IPS-15b (cell line): Measurements from ENCODE around the gene ZIC4.
A peak's percentile ranks its signal among the peaks of the same experiment; 100 is the strongest.

ENCODE experiments used
- H3K27me3 ChIP-seq: one replicate; pipeline ENCODE4 v1.6.1; 2013; ENCODE audit warnings: low read length; ENCODE audit not compliant: control insufficient read depth, insufficient read depth
- H3K36me3 ChIP-seq: one replicate; pipeline ENCODE4 v1.6.1; 2013; ENCODE audit warnings: low read length; ENCODE audit not compliant: control insufficient read depth, insufficient read depth
- H3K4me1 ChIP-seq: one replicate; pipeline ENCODE4 v1.6.1; 2013; ENCODE audit warnings: mild to moderate bottlenecking, low read length; ENCODE audit not compliant: control insufficient read depth, insufficient read depth
- H3K4me3 ChIP-seq: one replicate; pipeline ENCODE4 v1.5.1; 2013; ENCODE audit warnings: low read depth, low read length
- H3K9ac ChIP-seq: one replicate; pipeline ENCODE4 v1.6.1; 2013; ENCODE audit warnings: low read depth, mild to moderate bottlenecking, low read length
- H3K9me3 ChIP-seq: one replicate; pipeline ENCODE4 v1.6.1; 2013; ENCODE audit warnings: mild to moderate bottlenecking, low read length; ENCODE audit not compliant: control insufficient read depth, insufficient read depth

Gene ZIC4

DNA sequence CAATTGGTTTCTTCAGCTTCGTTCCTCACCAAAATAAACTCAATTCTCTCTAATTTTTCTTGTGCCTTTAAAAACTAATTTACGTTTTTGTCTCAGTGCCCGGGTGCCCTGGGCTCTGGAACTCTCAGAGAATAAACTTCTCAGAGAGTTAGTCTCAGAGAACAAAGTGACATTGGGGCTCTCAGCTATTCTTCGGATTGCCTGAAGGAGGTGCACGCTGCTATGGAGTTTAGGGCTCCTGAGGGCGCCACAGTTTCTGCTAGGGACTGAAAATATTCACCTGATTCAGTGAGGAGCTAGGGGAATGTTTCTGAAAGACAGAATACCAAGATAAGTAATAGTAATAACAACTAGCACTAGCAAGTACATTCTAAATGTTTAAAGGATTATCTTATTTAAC is 22.7 kb downstream of the ZIC4 start:
- no peak overlapping the region for H3K4me3 ChIP-seq
- no peaks in the 10 kb centered on the region for H3K9me3 ChIP-seq
- H3K36me3 ChIP-seq: no peaks in the 10 kb centered on the region
- H3K4me1 ChIP-seq: peaks cover 32% of the 10 kb centered on the region
- H3K9ac ChIP-seq: no peak overlapping the region
- H3K27me3 ChIP-seq: peaks cover 97% of the 10 kb centered on the region

DNA sequence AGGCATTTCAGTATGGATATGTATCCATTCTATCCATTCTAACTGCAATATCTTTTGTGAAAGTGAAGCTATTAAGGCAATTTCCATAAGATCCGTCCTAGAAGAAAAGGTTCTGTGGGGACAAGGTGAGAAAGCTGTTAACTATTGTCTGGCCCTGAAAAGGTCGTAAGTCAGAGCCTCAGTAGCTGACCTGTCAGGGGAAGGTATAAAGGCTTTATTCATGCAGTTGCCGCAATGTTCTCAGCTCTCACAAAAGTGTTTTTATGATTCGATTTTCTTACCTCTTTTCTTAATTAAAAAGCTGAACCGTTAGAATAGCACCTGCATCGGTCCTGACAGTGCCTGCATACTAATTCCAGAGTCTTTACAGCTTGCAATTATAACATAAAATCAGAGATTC is 24.7 kb downstream of the ZIC4 start:
- Histone ChIP-seq H3K36me3 (no peaks in the 10 kb centered on the region), H3K27me3 (peaks cover 92% of the 10 kb centered on the region), H3K4me3 (no peak overlapping the region), H3K9ac (no peak overlapping the region), H3K9me3 (no peaks in the 10 kb centered on the region), H3K4me1 (peaks cover 34% of the 10 kb centered on the region)

DNA sequence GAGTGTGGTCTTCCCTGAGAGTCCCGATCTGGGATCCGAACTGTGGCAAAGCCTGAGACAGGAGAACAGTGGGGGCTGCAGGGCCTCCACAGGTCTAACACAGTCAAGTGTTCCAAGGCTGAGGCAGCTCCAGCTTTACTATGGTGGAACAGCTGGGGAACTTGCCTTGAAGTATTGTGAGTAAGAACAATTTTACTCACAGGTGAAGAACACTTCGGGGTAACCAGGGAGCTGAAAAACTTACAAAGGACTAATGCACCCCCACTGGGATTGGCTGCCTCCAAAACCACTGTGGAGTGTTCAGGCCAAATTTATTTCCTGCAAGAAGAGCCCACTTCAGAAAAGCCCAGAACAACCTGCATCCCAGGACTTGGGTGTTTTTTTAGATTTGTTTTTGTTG is 25.4 kb downstream of the ZIC4 start:
- Histone ChIP-seq H3K27me3 (peaks cover 92% of the 10 kb centered on the region), H3K4me1 (peaks cover 34% of the 10 kb centered on the region), H3K9ac (no peak overlapping the region), H3K4me3 (no peak overlapping the region), H3K36me3 (no peaks in the 10 kb centered on the region), H3K9me3 (no peaks in the 10 kb centered on the region)

DNA sequence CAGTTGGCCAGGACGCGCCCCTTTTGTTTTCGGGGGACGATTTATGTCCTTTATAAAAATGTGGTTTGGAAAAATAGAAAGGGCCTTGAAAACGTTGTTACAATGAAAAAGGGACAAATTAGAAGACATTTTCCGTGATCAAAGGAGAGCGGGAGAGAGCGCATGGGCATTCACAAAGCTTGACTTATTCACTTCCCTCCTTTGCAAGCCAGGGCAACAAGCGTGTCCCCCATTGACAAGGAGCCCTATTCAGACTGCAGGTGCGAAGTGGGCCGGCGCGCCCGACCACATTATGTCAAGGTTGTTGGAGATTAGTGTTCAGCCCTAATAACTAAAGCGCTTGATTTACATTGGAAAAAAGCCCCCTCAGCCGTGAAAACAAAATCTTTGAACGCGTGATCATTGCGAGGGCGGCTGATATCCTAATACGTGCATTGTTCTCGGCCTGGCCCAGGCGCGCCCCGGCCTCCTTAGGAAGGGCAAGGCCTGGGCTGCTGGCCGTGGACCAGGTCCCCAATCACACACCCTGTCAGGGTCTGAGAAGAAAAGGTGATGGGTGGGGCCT is 25.9 kb downstream of the ZIC4 start:
- Histone ChIP-seq H3K4me3 (peak overlapping the region; percentile 14), H3K27me3 (peaks cover 92% of the 10 kb centered on the region)

DNA sequence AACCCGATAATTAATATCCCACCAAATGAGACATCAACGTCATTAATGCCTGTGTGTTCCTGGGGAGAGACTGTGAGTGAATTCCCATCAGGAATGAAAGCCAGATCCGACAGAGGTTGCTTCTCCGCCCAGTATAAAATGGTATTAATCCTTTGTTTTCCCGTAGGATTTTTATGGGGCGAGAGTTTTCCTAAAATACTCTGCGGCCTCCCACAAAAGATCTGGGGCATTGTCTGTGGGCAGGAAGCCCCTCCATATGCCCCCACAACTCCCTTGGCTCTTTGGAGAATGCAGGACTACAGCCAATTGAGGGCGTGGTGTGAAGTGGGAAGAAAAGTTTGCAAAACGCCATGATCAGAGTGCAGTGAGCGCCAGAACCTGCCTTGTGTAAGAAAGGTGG is 26.7 kb downstream of the ZIC4 start:
- H3K9ac ChIP-seq: no peak overlapping the region
- H3K36me3 ChIP-seq: no peaks in the 10 kb centered on the region
- H3K4me1 ChIP-seq: peaks cover 34% of the 10 kb centered on the region
- H3K4me3 ChIP-seq: peak overlapping the region; percentile 2
- H3K9me3 ChIP-seq: no peaks in the 10 kb centered on the region
- peaks cover 92% of the 10 kb centered on the region for H3K27me3 ChIP-seq

More for the DNA sequence above, 25.9 kb downstream of the ZIC4 start:
- Histone ChIP-seq H3K9ac (no peak overlapping the region), H3K9me3 (no peaks in the 10 kb centered on the region), H3K4me1 (peaks cover 34% of the 10 kb centered on the region), H3K36me3 (no peaks in the 10 kb centered on the region)

DNA sequence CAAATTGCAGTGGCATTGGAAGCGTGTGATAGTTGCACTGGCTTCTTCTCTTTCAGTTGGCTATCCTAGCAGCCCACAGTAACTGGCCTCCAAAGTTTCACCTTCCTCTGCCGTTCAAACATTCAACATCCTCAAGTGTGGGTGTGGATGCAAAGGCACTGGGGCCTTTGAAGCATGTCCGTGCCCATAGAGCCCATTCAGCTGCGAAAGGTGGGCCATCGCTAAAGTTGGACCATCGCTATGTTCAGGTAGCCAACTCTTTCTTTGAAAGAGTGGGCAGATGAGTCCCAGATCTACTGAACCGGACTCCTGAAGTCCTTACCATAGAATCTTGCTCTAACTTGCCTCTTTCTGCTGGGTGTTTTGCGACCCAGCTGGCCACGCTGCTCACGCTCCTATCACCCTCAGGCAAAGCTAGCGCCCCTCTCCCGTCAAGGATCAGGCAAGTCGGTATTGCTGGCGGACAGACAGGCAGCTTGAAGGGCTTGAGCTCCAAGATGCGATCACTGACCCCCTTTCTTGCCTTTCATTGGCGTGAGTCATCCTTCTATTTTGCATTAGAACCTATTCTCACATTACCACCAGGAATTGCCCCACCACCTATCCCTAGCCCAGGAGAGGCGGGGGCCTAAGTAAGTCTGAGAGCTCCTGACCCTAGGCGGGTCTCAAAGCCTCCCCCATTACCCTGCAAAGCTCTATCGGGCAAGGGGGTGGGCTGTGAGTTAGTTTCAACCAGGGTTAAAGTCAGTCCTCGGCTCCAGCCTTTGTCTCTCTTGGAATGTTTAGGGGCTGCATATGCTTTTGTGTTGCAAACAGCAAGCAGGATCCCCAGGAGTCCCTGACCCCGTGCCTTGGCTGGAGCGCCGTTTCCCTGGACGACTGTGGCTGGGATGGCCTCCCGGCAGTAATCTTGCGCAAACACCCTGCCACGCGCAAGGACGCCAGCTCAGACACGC is 28.7 kb downstream of the ZIC4 start:
- Histone ChIP-seq H3K4me1 (peaks cover 26% of the 10 kb centered on the region), H3K9me3 (no peaks in the 10 kb centered on the region), H3K36me3 (no peaks in the 10 kb centered on the region), H3K27me3 (peaks cover 92% of the 10 kb centered on the region), H3K9ac (no peak overlapping the region), H3K4me3 (peak overlapping the region; percentile 27)

DNA sequence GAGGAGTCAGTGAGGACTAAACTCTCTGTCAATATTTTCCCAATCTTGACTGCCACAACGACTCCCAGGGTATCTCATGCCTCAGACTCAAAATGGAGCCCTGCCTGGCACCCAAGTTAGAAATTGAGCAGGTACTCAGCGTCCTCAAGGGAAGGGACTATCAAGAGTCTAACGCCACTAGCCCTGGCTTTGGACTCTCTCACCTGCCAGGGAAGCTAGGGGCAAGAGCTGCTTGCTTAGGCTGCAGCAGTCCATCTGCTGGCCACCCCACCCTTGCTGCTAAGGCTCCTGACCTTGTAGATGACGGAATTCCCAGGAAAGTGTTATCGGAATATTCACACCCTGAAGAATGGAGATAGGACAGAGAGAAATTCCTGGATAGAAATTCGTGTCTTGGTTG is 33.0 kb downstream of the ZIC4 start:
- peaks cover 94% of the 10 kb centered on the region for H3K27me3 ChIP-seq
- H3K9ac ChIP-seq: no peak overlapping the region

DNA sequence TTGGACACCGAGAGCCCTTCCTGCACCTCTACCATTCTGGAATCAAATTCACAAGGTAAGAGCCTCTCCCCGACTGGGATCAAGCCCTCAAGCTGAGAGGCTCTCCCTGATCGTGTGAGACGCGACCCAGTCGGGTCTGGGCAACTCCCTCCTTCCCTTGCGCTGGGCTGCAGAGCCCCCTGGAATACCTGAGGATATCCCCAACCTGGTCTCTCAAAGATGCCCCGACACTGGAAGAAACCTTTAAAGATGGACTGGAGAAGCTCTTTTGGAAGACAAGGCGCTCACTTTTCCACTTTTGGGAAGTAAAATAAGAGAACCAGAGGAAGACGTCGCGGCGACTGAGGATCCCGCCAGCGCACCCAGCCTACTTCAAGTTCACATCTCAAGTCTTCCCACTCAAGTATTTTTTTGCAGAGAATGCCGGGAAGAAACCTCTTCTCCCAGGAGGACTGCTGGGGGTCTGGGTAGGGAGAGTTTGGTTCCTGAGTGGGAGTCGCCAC is 33.8 kb downstream of the ZIC4 start:
- H3K9ac ChIP-seq: no peak overlapping the region
- peaks cover 99% of the 10 kb centered on the region for H3K27me3 ChIP-seq
- no peaks in the 10 kb centered on the region for H3K36me3 ChIP-seq
- H3K4me3 ChIP-seq: peak overlapping the region; percentile 27
- no peaks in the 10 kb centered on the region for H3K9me3 ChIP-seq
- H3K4me1 ChIP-seq: peaks cover 26% of the 10 kb centered on the region

More for the DNA sequence above, 33.0 kb downstream of the ZIC4 start:
- H3K9me3 ChIP-seq: no peaks in the 10 kb centered on the region
- H3K36me3 ChIP-seq: no peaks in the 10 kb centered on the region
- H3K4me3 ChIP-seq: no peak overlapping the region
- H3K4me1 ChIP-seq: peaks cover 27% of the 10 kb centered on the region

DNA sequence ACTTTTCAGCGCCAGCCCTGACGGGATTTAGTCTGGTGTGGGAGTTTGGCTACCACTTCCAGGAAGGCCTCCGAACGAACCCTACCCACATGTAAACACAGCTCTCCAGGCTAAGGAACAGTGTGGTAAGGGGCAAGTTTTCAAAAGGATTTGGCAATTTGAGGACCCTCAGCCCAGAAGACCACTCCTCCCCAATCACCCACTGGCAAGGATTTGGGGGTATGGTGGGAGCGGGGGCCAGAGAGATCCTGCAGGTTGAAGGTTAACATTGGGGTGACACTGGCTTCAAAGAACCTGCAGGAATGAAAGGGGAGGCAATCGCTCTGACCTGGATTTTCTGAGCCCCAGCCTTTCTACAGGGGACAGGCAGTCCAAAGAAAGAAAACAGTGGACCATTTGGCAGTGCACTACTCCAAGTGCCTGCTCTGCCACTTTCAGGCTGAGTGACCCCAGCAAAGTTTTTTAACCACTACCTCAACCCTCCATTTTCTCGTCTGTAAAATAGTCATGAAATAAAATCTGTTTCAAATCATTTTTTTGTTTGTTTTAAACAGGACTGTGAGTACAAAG is 34.5 kb downstream of the ZIC4 start:
- Histone ChIP-seq H3K27me3 (peaks cover 99% of the 10 kb centered on the region), H3K9ac (no peak overlapping the region), H3K36me3 (no peaks in the 10 kb centered on the region), H3K4me1 (peaks cover 19% of the 10 kb centered on the region), H3K4me3 (peak overlapping the region; percentile 27), H3K9me3 (no peaks in the 10 kb centered on the region)

DNA sequence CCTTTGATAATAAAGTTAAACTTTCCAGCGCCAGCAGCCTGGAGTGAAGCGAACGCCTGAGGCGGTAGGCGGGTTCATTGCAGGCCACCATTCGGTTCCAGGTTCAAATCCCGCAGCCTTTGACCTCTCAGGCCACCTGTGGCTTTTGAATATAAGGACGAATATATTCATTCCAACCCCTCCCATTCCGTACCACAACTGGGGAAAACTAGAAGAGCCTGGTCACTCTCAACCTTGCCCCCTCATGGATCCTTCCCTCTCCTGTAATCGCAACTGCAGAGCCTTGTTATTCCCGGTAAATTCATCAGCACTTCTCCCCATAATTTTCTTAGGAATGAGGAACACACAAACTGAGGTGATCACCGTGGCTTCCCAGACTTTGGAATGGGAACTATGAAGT is 35.2 kb downstream of the ZIC4 start:
- Histone ChIP-seq H3K9me3 (no peaks in the 10 kb centered on the region), H3K9ac (no peak overlapping the region), H3K4me3 (peak overlapping the region; percentile 27), H3K36me3 (no peaks in the 10 kb centered on the region), H3K4me1 (peaks cover 16% of the 10 kb centered on the region), H3K27me3 (peaks cover 99% of the 10 kb centered on the region)

DNA sequence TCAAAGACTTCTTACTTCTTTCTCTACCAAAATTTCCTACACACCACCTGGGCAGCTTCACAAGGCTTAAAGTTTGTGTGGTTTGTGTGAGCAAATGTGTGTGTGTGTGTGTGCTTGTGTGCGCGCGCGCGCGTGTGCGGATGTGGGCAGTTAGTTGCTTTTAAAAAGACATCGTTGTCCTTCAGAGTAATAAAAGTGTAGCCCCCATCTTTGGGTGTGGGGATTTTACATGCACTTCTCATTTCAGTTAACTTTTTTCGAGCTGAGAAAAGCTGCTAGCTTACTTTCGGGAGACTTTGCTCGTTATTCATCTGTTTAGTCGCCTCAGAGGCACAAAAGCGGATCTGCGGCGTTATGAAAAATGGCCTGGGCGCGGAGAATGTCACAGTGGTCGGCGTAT is 36.0 kb downstream of the ZIC4 start:
- Histone ChIP-seq H3K4me1 (peaks cover 16% of the 10 kb centered on the region), H3K9me3 (no peaks in the 10 kb centered on the region), H3K27me3 (peaks cover 99% of the 10 kb centered on the region), H3K4me3 (no peak overlapping the region), H3K36me3 (no peaks in the 10 kb centered on the region), H3K9ac (no peak overlapping the region)
